ENCODE data around the gene ZNF813. TPM values are rescaled to one million over a fixed set of nuclear protein-coding genes. Genes with fewer than 3 reads are reported as not detected.
"Not testable (repeated sequence)": the region's sequence is repeated elsewhere in the genome, so short reads cannot be mapped to it uniquely, and the experiment has no call there.

Gene ZNF813
- total and polyA plus RNA-seq, 9 donors, result 2.2 to 3.9 (median 2.8) TPM

GRCh38 chr19:53474832-53475231 lies 7.3 kb downstream of the ZNF813 start:
- no CpG with 5 or more reads among the region's 1 CpG for WGBS (ENCODE audit: insufficient coverage)
- not testable (repeated sequence) for H3K27me3 ChIP-seq (ENCODE audit: control insufficient read depth, insufficient read depth, low read length); DNase-seq; H3K27ac ChIP-seq (ENCODE audit: low read length); H3K4me3 ChIP-seq (ENCODE audit: low read length); H3K4me1 ChIP-seq (ENCODE audit: control insufficient read depth, insufficient read depth, low read length)
- Histone ChIP-seq H3K36me3 (ENCODE audit: control insufficient read depth, insufficient read depth, low read length) (peaks cover 12% of the 10 kb centered on the region), H3K9me3 (replicated peaks; ENCODE audit: control insufficient read depth, low read depth, low read length) (peaks cover 25% of the 10 kb centered on the region)

GRCh38 chr19:53475470-53475869 lies 7.9 kb downstream of the ZNF813 start:
- Histone ChIP-seq H3K9me3 (replicated peaks; ENCODE audit: control insufficient read depth, low read depth, low read length) (peaks cover 30% of the 10 kb centered on the region), H3K36me3 (ENCODE audit: control insufficient read depth, insufficient read depth, low read length) (peaks cover 15% of the 10 kb centered on the region)

GRCh38 chr19:53483751-53484150 lies 16.2 kb downstream of the ZNF813 start:
- peaks cover 21% of the 10 kb centered on the region for H3K36me3 ChIP-seq (ENCODE audit: control insufficient read depth, insufficient read depth, low read length)
- H3K27me3 ChIP-seq (ENCODE audit: control insufficient read depth, insufficient read depth, low read length); DNase-seq; H3K4me1 ChIP-seq (ENCODE audit: control insufficient read depth, insufficient read depth, low read length); H3K4me3 ChIP-seq (ENCODE audit: low read length); H3K27ac ChIP-seq (ENCODE audit: low read length): not testable (repeated sequence)
- 82% methylated on average over 1 of the region's 2 CpGs for WGBS (ENCODE audit: insufficient coverage)
- peaks cover 28% of the 10 kb centered on the region for H3K9me3 ChIP-seq (replicated peaks; ENCODE audit: control insufficient read depth, low read depth, low read length)

More at GRCh38 chr19:53475470-53475869, 7.9 kb downstream of the ZNF813 start:
- H3K4me1 ChIP-seq (ENCODE audit: control insufficient read depth, insufficient read depth, low read length); DNase-seq; H3K27ac ChIP-seq (ENCODE audit: low read length); H3K4me3 ChIP-seq (ENCODE audit: low read length); H3K27me3 ChIP-seq (ENCODE audit: control insufficient read depth, insufficient read depth, low read length): not testable (repeated sequence)
- 77% methylated on average over 4 of the region's 6 CpGs for WGBS (ENCODE audit: insufficient coverage)

- Histone ChIP-seq H3K4me1 (ENCODE audit: control insufficient read depth, insufficient read depth, low read length) (no peaks in the 10 kb centered on the region), H3K27ac (ENCODE audit: low read length) (no peak overlapping the region), H3K9me3 (replicated peaks; ENCODE audit: control insufficient read depth, low read depth, low read length) (peaks cover 24% of the 10 kb centered on the region), H3K4me3 (ENCODE audit: low read length) (no peak overlapping the region), H3K36me3 (ENCODE audit: control insufficient read depth, insufficient read depth, low read length) (peaks cover 17% of the 10 kb centered on the region), H3K27me3 (ENCODE audit: control insufficient read depth, insufficient read depth, low read length) (no peaks in the 10 kb centered on the region)
- DNase-seq, result no peak
- WGBS (ENCODE audit: insufficient coverage), result 95% methylated on average over 2 of the region's 8 CpGs
Measured at GRCh38 chr19:53485046-53486004, 17.8 kb downstream of the ZNF813 start.

- Histone ChIP-seq H3K9me3 (replicated peaks; ENCODE audit: control insufficient read depth, low read depth, low read length) (peaks cover 17% of the 10 kb centered on the region), H3K27me3 (ENCODE audit: control insufficient read depth, insufficient read depth, low read length) (no peaks in the 10 kb centered on the region), H3K4me1 (ENCODE audit: control insufficient read depth, insufficient read depth, low read length) (no peaks in the 10 kb centered on the region), H3K4me3 (ENCODE audit: low read length) (no peak overlapping the region), H3K27ac (ENCODE audit: low read length) (no peak overlapping the region), H3K36me3 (ENCODE audit: control insufficient read depth, insufficient read depth, low read length) (peaks cover 15% of the 10 kb centered on the region)
- no peak for DNase-seq
- WGBS (ENCODE audit: insufficient coverage), result no CpG with 5 or more reads among the region's 5 CpGs
Measured at GRCh38 chr19:53492153-53492552, 24.6 kb downstream of the ZNF813 start.

GRCh38 chr19:53497311-53498023 lies 29.9 kb downstream of the ZNF813 start:
- WGBS (ENCODE audit: insufficient coverage), result 59% methylated on average over 3 of the region's 11 CpGs
- DNase-seq; H3K27me3 ChIP-seq (ENCODE audit: control insufficient read depth, insufficient read depth, low read length); H3K36me3 ChIP-seq (ENCODE audit: control insufficient read depth, insufficient read depth, low read length); H3K4me3 ChIP-seq (ENCODE audit: low read length); H3K9me3 ChIP-seq (replicated peaks; ENCODE audit: control insufficient read depth, low read depth, low read length); H3K27ac ChIP-seq (ENCODE audit: low read length); H3K4me1 ChIP-seq (ENCODE audit: control insufficient read depth, insufficient read depth, low read length): not testable (repeated sequence)

GRCh38 chr19:53498024-53498395 lies 30.5 kb downstream of the ZNF813 start:
- 63% methylated on average over 2 of the region's 4 CpGs for WGBS (ENCODE audit: insufficient coverage)
- not testable (repeated sequence) for DNase-seq; H3K4me3 ChIP-seq (ENCODE audit: low read length); H3K27me3 ChIP-seq (ENCODE audit: control insufficient read depth, insufficient read depth, low read length); H3K4me1 ChIP-seq (ENCODE audit: control insufficient read depth, insufficient read depth, low read length); H3K36me3 ChIP-seq (ENCODE audit: control insufficient read depth, insufficient read depth, low read length); H3K9me3 ChIP-seq (replicated peaks; ENCODE audit: control insufficient read depth, low read depth, low read length); H3K27ac ChIP-seq (ENCODE audit: low read length)

- WGBS (ENCODE audit: insufficient coverage), result 90% methylated on average over 2 of the region's 7 CpGs
- not testable (repeated sequence) for H3K27ac ChIP-seq (ENCODE audit: low read length); DNase-seq; H3K4me1 ChIP-seq (ENCODE audit: control insufficient read depth, insufficient read depth, low read length); H3K36me3 ChIP-seq (ENCODE audit: control insufficient read depth, insufficient read depth, low read length); H3K27me3 ChIP-seq (ENCODE audit: control insufficient read depth, insufficient read depth, low read length); H3K9me3 ChIP-seq (replicated peaks; ENCODE audit: control insufficient read depth, low read depth, low read length); H3K4me3 ChIP-seq (ENCODE audit: low read length)
Measured at GRCh38 chr19:53503151-53503550, 35.6 kb downstream of the ZNF813 start.

GRCh38 chr19:53503671-53504364 lies 36.3 kb downstream of the ZNF813 start:
- H3K4me1 ChIP-seq (ENCODE audit: control insufficient read depth, insufficient read depth, low read length); H3K27me3 ChIP-seq (ENCODE audit: control insufficient read depth, insufficient read depth, low read length); H3K36me3 ChIP-seq (ENCODE audit: control insufficient read depth, insufficient read depth, low read length); H3K9me3 ChIP-seq (replicated peaks; ENCODE audit: control insufficient read depth, low read depth, low read length); DNase-seq; H3K27ac ChIP-seq (ENCODE audit: low read length); H3K4me3 ChIP-seq (ENCODE audit: low read length): not testable (repeated sequence)
- 0% methylated on average over 3 of the region's 14 CpGs for WGBS (ENCODE audit: insufficient coverage)

GRCh38 chr19:53504365-53504703 lies 36.8 kb downstream of the ZNF813 start:
- not testable (repeated sequence) for H3K9me3 ChIP-seq (replicated peaks; ENCODE audit: control insufficient read depth, low read depth, low read length); H3K27ac ChIP-seq (ENCODE audit: low read length); H3K4me1 ChIP-seq (ENCODE audit: control insufficient read depth, insufficient read depth, low read length); H3K36me3 ChIP-seq (ENCODE audit: control insufficient read depth, insufficient read depth, low read length); H3K27me3 ChIP-seq (ENCODE audit: control insufficient read depth, insufficient read depth, low read length)
- peak overlapping the region; percentile 8 for H3K4me3 ChIP-seq (ENCODE audit: low read length)
- peak; percentile 64 for DNase-seq
- 0% methylated on average over 4 of the region's 13 CpGs for WGBS (ENCODE audit: insufficient coverage)
